Neural progenitor cell (in vitro differentiated cells): ENCODE data around the gene TSPAN11.

Experiments
- CTCF ChIP-seq: fragments of 200-600 bp; sonication (generic); IDR thresholded peaks from 2 replicates; pipeline ENCODE4 v1.5.1; 2017; ENCODE audit warnings: antibody characterized with exemption, mild to moderate bottlenecking
- EZH2 ChIP-seq: fragments of 200-600 bp; sonication (generic); IDR thresholded peaks from 2 replicates; pipeline ENCODE4 v1.6.1; 2017; ENCODE audit warnings: antibody characterized with exemption, mild to moderate bottlenecking, moderate library complexity
- EZH2phosphoT487 ChIP-seq: fragments of 200-600 bp; sonication (generic); IDR thresholded peaks from 2 replicates; pipeline ENCODE4 v1.6.1; 2017; ENCODE audit warnings: antibody characterized with exemption

GRCh38 chr12:31021181-31021580 is 94.6 kb downstream of the TSPAN11 start:
- TF ChIP-seq CTCF, result no peak
- no peak for TF ChIP-seq EZH2phosphoT487
- no peak for TF ChIP-seq EZH2
